ENCODE results near the gene ECE2.
A peak's percentile ranks its signal among the peaks of the same experiment; 100 is the strongest.

The ECE2 gene

DNA sequence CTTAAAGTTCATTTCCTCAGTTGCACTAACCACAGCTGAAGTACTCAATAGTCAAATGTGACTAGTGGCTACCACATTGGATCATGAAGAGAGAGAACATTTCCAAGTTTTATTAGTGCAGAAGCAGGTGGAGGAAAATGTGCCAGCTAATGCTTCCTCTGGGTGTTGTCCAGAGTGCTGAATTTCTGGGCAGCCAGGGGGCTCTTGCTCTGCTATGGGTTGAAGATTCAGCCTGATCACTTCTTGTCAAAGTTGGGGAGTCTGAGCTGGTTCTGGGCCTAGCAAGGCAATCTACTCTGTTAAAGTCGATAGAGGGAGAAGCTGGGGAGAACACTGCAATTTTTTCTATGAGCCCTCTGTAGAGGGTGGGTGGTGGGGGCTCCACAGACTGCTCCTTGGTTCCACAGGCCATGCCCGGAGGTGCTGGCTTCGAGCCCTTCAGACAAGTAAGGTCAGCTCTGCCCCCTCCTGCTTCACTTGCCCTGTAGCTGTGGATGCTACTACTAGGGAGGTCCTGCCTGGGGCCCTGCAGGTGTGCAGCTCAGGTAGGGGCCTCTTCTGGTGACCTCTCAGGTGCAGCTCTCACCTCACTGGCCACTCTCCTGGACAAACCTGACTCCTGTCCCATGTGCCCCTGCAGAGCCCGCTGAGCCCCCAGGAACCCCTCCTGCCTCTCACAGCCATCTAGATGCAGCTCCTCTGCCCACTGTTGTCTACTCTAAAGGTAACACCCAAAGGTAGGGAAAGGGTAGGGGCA, 35.3 kb upstream of the ECE2 start:
- H3K4me3 ChIP-seq (replicated peaks; ENCODE audit: low read depth, low read length) = no peak overlapping the region
- TF ChIP-seq, protein P1, sequence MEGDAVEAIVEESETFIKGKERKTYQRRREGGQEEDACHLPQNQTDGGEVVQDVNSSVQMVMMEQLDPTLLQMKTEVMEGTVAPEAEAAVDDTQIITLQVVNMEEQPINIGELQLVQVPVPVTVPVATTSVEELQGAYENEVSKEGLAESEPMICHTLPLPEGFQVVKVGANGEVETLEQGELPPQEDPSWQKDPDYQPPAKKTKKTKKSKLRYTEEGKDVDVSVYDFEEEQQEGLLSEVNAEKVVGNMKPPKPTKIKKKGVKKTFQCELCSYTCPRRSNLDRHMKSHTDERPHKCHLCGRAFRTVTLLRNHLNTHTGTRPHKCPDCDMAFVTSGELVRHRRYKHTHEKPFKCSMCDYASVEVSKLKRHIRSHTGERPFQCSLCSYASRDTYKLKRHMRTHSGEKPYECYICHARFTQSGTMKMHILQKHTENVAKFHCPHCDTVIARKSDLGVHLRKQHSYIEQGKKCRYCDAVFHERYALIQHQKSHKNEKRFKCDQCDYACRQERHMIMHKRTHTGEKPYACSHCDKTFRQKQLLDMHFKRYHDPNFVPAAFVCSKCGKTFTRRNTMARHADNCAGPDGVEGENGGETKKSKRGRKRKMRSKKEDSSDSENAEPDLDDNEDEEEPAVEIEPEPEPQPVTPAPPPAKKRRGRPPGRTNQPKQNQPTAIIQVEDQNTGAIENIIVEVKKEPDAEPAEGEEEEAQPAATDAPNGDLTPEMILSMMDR (IDR thresholded peaks at IDR 0.05; ENCODE audit: low read depth, low read length, missing control alignments) = no peak
- no peak for DNase-seq (ENCODE audit: extremely low read depth, low read depth)

DNA sequence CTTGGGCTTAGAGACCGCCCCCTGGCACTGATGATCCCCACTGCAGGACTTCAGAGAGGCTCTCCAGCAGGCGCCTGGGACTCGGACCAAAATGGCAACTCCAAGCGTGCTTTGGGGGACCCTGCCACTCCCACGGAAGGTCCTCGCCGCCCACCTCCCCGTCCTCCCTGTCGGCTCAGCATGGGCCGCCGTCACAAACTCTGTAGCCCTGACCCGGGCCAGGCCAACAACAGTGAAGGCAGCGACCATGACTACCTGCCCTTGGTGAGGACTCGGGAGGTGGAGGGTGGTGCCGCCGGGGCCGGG, 34.7 kb upstream of the ECE2 start:
- no peak overlapping the region for H3K4me3 ChIP-seq (replicated peaks; ENCODE audit: low read depth, low read length)
- DNase-seq (ENCODE audit: extremely low read depth, low read depth) = no peak
- TF ChIP-seq, protein P1 (IDR thresholded peaks at IDR 0.05; ENCODE audit: low read depth, low read length, missing control alignments) = no peak

DNA sequence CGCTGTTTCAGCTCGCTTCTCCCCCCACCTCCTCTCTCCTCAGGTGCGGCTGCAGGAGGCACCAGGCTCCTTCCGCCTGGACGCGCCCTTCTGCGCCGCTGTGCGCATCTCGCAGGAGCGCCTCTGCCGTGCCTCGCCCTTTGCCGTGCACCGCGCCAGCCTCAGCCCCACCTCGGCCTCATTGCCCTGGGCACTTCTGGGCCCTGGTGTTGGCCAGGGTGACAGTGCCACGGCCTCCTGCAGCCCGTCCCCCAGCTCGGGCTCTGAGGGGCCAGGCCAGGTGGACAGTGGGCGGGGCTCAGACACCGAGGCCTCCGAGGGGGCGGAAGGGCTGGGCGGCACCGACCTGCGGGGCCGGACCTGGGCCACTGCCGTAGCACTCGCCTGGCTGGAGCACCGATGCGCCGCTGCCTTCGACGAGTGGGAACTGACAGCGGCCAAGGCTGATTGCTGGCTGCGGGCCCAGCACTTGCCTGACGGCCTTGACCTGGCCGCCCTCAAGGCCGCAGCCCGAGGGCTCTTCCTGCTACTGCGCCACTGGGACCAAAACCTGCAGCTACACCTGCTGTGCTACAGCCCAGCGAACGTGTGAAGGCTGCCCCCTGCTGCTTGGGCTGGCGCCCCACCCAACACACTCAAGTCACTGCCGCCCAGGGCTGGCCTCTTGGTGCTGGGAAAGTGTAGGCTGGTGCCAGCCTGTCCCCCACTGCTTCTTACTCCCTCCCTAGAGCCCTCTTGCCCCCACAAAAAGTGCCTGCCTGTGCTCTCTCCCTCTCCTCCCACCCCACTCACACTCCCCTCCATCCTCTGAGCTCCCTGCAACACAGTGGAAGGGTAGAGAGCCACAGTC, 34.1 kb upstream of the ECE2 start:
- no peak for DNase-seq (ENCODE audit: extremely low read depth, low read depth)
- TF ChIP-seq, protein P1 (IDR thresholded peaks at IDR 0.05; ENCODE audit: low read depth, low read length, missing control alignments) = peak; percentile 46
- no peak overlapping the region for H3K4me3 ChIP-seq (replicated peaks; ENCODE audit: low read depth, low read length)

DNA sequence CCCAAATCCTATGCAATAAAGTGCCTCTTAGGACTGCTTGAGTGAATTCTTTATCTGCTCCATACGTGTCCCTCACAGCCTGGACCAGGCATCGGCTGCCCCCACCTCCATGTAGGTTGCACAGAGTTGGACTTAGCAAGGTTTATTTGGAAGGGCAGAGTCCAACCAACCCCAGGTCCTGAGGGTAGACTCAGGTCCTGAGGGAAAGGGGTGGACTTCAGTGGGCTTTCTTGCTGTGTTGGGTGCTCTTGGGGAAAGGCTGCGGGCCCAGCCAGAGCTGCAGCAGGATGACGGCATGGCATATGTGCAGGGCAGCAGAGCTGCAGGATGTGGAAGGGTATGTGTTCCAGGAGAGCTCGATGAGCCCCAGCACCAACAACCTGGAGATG, 33.5 kb upstream of the ECE2 start:
- TF ChIP-seq, protein P1 (IDR thresholded peaks at IDR 0.05; ENCODE audit: low read depth, low read length, missing control alignments) = no peak
- H3K4me3 ChIP-seq (replicated peaks; ENCODE audit: low read depth, low read length) = no peak overlapping the region
- no peak for DNase-seq (ENCODE audit: extremely low read depth, low read depth)

DNA sequence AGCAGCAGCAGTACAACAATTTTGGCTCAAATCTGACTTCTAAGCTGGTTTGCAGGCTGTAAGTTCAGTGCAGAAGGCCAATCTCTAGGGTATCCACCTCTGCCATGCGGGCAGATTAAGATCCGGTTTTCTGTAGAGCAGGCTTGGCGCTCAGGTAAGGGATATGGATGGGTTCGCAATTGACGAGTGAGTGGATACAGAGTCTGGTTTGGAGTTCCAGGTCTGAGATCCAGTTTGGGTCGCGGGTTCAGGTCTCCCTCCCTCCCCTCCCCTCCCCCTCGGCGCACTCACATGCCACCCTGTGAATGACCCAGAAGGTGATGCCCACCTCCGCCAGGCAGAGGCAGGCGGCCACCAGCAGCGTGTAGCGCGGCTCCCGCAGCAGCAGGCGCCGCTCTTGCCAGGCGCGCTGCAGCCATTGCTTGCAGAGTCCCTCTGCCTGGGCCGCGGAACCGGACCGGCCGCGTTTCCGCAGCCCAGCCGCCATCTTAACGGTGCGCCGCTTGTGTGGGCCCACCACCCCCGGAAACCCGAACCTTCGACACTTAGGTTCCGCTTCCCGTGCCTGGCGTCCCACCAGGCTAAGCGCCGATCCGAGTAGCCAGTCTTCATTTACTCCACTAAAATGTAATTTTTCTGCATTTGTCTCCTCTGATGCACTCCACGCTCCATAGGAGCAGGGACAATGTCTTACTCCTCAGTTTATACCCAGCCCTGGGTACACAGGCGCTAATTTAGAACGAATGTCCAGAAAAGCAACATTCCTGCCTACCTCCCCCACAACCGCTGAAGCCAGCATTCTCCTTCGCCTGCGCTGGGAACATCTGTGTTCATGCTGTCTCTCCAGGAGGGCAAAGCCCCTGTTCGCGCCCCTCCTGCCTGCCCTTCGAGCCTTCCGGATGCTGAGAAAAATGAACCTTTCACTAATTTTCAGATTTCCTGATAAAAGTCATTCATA, 27.1 kb upstream of the ECE2 start, which contains the start of gene ALG3:
ALG3 (minus strand) TSS at position 509 of the 958 bp plus-strand sequence; CDS start at position 487, 22 bp downstream.
- H3K4me3 ChIP-seq (replicated peaks; ENCODE audit: low read depth, low read length) = peak within 1 kb of the TSS; percentile 99
- DNase-seq (ENCODE audit: extremely low read depth, low read depth) = no peak
- TF ChIP-seq, protein P1 (IDR thresholded peaks at IDR 0.05; ENCODE audit: low read depth, low read length, missing control alignments) = no peak

DNA sequence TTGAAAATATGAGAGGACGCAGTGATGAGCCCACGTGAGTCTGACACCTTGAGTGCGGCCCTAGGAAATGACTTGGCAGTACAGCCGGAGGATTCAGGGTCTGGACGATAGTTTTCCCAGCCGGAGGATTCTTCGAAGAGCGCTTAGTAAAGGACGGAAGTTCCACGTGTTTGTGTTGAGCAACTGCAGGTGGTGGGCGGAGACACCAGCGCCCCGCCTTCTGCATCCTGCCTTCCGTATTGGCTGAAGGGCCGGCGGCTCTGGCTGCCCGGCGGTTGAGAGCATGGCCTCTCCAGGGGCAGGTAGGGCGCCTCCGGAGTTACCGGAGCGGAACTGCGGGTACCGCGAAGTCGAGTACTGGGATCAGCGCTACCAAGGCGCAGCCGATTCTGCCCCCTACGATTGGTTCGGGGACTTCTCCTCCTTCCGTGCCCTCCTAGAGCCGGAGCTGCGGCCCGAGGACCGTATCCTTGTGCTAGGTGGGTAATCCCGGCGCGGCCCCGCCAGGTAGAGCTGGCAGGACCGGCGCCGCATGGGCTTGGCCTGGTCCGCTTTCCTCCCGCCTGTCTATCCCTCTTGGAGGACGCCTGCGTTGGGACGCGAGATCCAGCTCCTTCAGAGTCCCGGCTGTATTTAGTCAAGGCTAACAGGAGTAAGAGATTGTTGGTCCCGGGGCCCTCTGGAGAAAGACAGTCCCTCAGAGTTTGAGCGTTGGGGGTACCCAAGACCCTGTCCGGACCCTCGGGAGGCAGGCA, 26.2 kb upstream of the ECE2 start, which contains the start of gene EEF1AKMT4:
EEF1AKMT4 (plus strand) TSS at position 261 of the 755 bp plus-strand sequence; CDS start at position 284, 23 bp downstream.
- TF ChIP-seq, protein P1 (IDR thresholded peaks at IDR 0.05; ENCODE audit: low read depth, low read length, missing control alignments) = peak; percentile 42
- peak within 1 kb of the TSS; percentile 99 for H3K4me3 ChIP-seq (replicated peaks; ENCODE audit: low read depth, low read length)
- peak; percentile 97 for DNase-seq (ENCODE audit: extremely low read depth, low read depth)

Data from HFF-Myc (cell line).